HG02885 (cell line): ENCODE measurements around the gene ZSCAN31.
"Not testable (repeated sequence)": the region's sequence is repeated elsewhere in the genome, so short reads cannot be mapped to it uniquely, and the experiment has no call there.

Experiments used
- ATAC-seq: cut with Tn5 transposase; IDR thresholded peaks from one replicate; pipeline ENCODE4 v1.9.1; 2021; ENCODE audit warnings: mild to moderate bottlenecking; ENCODE audit not compliant: unreplicated experiment, poor library complexity

Gene ZSCAN31

DNA sequence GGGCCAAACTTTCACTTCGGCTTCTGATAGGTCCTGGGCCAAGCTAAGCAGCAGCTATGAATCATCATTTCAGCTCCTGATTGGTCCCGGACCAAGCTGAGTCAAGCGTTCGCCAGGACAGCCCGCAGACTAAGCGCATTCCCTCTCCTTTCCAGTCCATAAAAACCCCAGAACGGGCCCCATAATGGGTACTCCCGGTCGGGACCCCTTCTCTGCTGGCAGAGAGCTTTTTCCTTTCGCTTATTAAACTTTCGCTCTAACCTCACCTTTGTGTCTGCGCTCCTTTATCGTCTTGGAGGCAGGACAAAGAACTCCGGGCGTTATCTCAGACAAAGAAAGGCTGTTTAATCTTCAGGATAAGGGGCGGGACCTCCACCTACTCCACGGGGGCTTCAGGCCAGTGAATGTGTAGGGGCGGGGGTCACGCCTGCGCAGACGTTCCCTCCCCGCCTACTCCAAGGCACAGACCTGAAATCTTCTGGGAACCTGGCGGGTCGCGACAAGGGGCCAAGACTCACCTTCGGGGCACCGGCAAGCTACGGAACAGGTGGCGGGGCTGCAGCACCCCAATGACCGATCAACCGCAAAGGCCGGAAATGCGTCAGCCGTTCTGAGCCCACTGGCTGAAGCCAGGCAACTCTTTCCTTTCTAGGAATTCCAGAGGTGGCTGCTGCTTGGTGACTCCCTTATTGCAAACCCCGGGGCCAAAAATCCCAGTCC, at the start of gene ZSCAN31:
Gene ZSCAN31, minus strand, starts transcription at position 585 of the 720 bp plus-strand sequence. CDS start 6,465 bp downstream, outside the sequence.
- peak; percentile 89 for ATAC-seq

DNA sequence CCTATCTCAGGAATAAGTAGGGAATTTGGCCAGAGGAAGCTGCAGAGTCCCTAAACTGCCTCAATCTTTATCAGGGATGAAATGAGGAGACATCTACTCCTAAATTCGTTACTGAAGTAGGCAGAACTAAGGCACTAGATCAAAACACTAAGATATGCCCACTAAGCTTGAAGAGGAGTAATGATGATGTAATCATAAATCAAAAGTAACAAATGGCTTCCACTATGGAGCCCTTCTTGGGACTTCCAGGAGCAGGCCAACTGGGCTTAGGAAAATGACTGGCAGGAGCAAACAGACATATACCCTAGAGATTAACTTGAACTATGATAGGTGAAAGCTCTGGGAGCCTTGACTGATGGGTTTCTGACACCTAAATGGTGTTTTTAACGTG, 48.2 kb upstream of the ZSCAN31 start:
- ATAC-seq, result no peak

DNA sequence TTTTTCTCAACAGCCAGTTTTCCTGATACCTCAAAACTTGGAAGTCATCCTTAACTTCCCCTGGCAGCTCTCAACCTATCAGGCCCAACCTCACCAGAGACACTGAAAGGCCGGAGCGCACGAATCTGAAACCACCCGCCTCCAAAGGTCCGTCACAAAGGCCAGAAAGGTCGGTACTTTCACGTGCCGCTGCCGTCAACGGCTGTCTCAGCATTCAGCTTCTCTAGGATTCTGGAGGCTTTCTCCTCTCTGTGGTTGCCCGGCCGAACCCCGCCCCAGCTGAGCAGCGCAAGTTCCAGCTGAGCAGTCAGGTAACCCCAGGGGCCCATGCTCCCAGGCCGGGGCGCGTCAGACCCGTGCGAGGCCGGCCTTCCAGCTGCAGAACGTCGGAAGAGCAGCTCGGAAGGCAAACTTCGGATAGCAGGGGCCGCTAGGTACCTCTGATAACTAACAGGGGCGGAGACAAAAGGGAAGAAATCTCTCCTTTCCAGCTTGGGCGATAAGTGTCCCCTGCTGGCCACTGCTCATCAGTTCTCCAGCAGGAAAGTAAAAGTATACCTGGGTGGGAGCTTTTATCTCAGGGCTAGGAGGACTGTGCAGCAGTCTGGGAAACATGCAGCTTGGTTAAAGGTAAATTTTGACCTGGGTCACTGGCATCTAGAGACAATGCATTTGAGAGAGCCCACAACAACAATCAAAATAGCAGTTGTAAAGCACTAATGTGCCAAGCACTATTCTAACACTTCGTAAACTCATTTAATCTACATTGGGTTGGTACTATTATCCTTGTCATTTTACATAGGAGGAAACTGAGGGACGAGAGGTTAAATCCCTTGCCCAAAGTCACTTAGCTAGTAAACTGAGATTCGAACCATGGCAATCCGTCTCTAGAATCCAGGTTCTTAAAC, 47.5 kb upstream of the ZSCAN31 start:
- peak; percentile 80 for ATAC-seq

DNA sequence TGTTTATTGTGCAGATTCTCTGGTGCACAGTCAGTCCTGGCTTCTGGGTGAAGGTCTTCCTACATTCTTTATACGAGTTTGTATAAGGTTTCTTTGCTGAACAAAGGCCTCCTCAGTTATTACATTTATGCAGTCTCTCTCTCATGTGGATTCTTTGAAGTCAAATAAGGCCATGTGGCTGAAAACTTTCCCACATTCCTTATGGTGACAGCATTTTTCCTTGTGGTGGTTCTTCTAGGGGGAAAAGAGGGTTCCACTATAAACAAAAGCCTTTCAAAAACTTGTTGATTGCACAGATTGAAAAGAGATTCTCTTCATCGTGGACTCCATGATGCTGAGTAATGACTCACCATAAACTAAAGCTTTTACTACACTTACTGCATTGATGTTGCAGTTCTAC, 44.4 kb upstream of the ZSCAN31 start:
- no peak for ATAC-seq

DNA sequence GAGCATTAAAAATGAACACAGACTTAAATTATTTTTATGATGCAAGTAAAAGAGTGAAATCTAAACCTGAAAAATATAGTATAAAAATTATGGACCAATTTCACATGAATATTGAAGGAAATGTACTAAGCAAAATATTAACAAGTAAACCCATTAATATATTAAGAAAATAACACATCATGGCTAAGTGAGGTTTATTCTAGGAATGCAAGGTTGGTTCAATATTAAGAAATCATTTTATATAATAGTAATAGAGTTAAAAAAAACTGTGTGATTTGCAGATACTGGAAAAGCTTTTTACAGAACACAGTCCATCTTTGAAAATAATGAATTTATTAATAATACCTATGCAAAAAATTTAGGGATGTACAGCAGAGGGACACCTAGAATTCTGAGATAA, 42.7 kb upstream of the ZSCAN31 start:
- no peak for ATAC-seq

DNA sequence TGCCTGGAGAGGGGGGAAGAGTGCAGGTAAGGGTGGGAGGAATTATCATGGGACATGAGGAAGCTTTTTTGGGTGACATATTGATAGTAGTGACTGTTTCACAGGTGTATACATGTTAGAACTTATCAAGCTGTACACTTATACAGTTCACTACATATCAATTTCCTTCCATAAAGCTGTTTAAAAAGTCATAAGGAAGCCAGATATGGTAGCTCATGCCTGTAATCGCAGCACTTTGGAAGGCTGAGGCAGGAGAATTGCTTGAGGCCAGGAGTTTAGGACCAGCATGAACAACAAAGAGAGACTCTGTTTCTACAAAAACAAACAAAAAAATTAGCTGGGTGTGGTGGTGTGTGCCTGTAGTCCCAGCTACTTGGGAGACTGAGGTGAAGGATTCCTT, 41.9 kb upstream of the ZSCAN31 start:
- no peak for ATAC-seq

DNA sequence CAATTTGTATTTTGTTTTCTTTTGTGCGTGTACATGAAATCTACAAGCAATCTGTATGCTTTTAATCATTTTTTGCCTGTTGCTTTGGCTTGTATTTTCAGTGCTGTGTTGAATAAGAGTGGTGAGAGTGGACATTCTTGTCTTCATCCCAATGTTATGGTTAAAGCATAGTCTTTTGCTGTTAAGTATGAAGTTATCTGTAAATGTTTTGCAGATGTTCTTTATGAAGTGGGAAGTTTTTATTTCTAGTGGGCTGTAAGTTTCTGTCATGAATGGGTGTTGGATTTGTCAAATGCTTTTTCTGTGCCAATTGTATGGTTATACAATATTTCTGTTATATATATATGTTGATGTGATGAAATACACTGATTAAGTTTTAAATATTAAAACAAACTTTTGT, 38.0 kb upstream of the ZSCAN31 start:
- no peak for ATAC-seq

DNA sequence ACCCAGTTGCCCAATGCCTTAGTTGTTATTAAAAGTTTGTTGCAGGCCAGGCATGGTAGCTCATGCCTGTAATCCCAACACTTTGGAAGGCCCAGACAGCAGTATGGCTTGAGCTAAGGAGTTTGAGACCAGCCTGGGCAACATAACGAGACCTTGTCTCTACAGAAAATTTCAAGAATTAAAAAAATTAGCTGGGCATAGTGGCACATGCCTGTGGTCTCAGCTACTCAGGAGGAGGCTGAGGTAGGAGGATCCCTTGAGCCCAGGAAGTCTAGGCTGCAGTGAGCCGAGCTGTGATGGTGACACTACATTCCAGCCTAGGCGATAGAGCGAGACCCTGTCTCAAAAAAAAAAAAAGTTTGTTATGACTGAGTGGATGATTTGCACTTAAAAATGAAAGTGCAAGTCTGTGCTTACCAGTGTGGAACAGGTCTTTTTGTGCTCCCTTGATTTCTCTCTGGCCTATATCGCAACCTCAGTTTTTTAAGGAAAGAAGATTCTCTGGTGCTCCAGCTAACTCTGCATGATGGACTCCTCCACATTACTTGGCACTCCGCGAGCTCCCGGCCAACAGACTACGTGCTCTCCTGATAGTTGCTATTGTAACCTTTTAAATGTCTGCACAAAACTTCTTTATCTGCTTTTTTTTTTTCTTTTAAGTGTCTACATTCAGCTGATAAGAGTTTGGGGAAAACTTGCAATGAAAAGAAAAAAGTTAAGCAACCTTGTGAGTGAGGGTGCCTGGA, 35.9 kb upstream of the ZSCAN31 start:
- ATAC-seq, result peak; percentile 75

DNA sequence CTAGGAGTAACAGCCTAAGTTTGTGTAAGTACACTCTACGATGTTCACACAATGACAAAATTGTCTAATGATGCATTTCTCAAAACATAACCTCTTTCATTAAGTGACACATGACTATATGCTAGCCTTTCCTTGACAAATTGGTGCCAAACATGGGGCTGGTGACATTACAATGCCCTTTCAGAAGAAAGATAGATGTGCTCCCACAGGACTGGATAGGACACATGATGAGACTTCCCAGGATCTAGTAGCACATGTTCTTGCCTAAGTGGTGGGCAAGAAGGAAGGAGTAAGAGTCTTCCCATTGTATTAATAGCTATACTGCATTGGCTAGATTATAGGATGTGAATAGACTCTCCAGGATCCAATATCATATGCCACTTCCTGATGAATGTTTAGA, 35.3 kb upstream of the ZSCAN31 start:
- no peak for ATAC-seq

DNA sequence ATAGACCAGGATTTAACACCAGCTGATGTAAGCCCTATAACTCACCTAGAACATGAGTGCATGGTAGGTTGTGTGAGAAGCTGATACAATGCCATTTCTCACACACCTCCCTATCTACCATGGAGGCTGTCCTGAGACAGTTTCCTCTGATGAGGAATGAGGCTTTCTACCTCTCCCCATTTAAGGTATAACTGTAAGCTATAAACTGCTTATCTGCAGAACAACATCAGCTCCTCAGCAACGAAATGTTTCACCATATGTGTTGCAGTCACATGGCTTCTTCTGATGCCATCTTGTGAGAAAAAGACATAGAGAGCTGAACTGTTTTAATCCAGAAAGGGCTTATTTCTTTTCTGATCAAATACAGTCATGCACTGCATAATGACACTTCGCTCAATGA, 34.5 kb upstream of the ZSCAN31 start:
- ATAC-seq, result no peak

DNA sequence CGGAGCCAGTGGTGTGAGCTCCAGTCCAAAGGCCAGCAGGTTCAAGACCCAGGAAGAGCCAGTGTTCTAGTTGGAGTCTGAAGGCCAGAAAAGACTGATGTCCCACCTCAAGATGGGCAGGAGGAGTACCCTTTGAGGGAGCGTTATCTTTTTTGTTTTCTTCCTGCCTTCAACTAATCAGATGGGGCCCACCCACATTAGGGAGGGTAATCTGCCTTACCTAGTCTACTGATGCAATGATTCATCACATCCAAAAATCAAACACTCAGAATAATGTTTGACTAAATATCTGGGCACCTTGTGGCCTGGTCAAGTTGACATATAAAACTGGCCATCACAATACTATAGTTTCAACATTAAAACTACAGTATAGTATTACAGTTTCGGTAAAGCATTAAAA, 33.5 kb upstream of the ZSCAN31 start:
- ATAC-seq, result no peak

DNA sequence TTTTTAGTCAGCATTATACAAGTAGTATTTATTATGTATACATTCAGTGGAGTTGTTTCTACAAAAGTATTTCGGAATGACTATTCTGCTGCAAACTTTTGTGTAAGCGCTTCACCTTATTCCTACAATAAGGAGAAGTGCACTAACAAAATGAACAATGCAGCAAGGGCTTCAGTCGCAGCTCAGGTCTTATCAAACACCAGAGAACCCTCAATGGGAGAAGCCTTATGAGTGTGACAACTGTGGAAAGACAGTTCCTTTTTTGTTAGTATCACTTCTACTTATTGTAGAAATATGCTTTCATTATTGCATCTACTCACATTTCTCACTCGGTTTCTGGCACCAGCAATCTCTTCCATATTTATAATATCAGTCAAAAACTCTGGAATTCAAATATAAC, 32.6 kb upstream of the ZSCAN31 start:
- ATAC-seq, result peak; percentile 86

DNA sequence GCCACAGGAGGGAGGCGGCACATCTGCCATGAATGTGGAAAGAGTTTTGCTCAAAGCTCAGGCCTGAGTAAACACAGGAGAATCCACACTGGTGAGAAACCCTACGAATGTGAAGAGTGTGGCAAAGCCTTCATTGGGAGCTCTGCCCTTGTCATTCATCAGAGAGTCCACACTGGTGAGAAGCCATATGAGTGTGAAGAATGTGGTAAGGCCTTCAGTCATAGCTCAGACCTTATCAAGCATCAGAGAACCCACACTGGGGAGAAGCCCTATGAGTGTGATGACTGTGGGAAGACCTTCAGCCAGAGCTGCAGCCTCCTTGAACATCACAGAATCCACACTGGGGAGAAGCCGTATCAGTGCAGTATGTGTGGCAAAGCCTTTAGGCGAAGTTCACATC, 29.6 kb upstream of the ZSCAN31 start:
- ATAC-seq, result not testable (repeated sequence)

DNA sequence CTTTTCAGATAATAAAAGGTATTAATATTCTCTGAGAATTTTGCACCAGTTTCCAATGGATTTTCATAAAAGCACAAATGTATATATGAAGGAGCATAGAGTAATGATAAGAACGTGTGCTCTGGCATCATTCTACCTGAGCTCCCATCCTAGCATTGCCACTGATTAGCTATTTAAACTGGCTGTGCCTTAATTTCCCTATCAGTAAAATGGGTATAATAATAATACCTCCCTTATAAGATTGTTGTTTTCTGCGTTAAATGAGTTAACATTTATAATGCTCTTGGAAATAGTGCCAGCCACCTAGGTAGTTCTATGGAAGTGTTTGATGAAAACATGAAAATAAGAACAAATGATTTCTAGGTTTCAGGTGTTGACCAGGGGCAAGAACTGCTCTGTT, 25.0 kb upstream of the ZSCAN31 start:
- ATAC-seq, result no peak

DNA sequence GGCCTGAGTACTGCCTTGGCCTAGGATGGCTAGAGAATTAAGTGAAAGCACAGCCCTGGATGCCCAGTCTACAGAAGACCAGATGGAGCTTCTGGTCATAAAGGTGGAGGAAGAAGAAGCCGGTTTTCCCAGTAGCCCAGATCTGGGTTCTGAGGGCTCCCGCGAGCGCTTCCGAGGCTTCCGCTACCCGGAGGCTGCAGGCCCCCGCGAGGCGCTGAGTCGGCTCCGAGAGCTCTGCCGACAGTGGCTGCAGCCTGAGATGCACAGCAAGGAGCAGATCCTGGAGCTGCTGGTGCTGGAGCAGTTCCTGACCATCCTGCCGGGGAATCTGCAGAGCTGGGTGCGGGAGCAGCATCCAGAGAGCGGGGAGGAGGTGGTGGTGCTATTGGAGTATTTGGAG, 23.6 kb upstream of the ZSCAN31 start:
- not testable (repeated sequence) for ATAC-seq

DNA sequence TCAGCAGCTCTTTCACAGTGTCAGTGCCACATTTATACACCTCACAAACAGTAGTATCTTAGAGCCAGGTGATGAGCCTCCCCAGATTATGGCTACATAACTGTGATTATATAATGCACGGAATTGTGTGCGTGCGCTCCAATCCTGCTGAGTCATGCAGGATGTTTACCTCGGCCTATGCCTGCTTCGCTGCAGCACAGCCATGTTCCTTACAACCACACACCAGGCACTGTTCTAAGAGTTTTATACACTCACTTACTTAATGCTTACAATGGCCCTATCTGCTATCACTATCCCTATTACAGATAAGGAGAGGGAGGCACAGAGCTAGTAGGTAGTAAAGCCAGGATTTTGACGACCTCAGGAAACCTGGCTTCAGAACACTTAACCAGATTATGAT, 21.1 kb upstream of the ZSCAN31 start:
- no peak for ATAC-seq

DNA sequence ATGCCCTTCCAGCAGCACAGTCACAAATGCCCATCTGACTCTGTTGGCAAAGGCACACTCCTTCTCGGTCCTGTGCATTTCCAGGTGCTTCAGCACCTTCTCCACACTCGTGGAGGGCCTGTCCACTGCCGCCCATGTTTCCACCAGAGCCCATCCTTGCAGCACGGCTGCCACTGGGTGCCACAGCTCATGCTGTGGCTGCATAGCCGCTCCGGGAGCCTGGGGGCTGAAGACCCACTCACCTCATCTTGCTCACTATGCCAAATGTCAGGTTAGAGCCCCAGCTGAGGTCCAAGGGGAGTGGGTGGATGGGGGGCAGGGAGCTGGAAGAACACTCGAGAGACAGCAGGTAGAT, 20.7 kb upstream of the ZSCAN31 start:
- ATAC-seq, result no peak

DNA sequence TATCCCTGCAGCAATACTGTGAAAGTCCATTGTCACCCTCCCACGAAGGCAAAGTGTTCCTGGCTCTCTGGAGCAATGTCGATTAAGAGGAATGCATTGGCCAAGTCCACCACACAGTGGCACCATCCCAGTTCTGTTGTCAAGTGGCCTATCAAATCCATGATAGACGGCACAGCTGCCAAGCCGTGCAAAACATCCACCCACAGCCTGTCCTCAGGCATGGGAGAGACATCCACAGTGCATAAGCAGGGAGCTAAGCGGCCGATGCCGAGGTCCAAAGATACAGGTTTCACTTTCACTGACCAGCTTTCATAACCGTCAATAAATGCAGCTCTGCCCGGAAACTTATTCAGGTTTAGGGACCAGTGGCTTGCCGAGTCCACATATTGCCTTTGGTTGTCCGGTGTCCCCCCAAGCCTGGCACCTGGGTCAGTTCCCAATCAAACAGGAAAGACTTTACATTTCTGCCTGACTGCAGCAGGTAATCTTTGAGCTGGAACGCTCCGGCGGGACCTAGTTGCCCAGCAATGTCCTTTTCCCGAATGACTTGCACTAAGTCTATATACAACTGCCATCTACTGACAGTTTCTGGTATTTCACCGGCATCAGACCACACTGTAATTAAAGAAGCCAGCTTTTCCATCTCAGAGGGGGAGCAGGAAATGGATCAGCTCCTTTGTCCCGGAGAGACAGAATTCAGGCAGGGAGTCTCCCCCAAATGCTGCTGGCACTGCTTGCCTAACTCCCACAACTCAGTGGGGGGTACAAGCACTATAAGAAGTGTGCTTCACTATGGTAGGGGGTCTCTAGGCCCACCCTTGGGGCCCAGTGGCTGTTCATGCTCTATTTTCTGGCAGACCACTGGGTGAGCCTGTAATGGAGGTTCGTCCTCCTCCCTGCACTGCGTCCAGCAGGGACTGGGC, 20.1 kb upstream of the ZSCAN31 start:
- peak; percentile 81 for ATAC-seq

DNA sequence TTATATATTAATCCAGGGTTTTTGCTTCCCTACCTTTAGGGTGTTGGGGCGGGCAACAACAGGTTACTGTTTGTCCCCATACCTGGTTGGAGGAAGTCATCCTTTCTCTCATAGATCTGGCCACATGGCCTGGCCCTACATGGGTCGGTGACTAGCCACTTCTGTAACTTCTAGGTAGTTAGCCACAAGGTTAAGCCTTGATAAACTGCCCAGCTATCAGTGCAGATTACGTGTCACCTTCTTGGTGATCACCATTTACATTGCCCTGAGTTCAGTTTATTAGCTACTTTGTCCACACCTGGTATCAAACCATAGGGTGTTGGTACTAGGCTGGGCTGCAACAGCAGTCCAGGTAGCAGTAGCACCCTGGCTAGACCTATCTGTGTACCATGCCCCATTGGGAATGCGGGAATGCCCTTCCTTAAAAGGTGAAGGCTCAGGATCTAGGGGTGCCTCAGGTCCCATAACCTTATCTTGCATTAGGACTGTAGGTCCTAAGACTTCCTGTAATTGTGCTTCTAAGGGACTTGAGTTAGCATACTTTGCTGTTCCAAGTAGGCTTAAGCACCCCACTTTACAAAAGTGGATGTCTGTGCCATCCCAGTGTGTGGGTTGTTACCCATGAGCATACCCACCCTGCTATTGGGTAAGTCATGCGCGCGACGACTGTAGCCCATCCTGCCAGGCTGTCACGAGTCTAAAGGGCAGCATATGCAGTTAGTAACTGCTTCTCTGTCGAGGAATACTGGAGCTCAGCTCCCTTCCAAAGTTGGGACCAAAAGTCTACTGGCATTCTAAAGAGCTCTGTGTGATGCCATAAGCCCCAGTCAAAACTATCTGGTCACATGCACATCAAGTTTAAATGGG, 19.0 kb upstream of the ZSCAN31 start:
- no peak for ATAC-seq
